HG02678 (cell line): Measurements from ENCODE around the gene ZCCHC7.
"Not testable (repeated sequence)": the region's sequence is repeated elsewhere in the genome, so short reads cannot be mapped to it uniquely, and the experiment has no call there.

Experiments
- ATAC-seq: cut with Tn5 transposase; IDR thresholded peaks from one replicate; pipeline ENCODE4 v1.9.1; 2021; ENCODE audit warnings: mild to moderate bottlenecking, moderate library complexity; ENCODE audit not compliant: unreplicated experiment

ZCCHC7 gene

GRCh38 chr9:37167456-37168047 lies 47.2 kb downstream of the ZCCHC7 start:
- no peak for ATAC-seq

DNA sequence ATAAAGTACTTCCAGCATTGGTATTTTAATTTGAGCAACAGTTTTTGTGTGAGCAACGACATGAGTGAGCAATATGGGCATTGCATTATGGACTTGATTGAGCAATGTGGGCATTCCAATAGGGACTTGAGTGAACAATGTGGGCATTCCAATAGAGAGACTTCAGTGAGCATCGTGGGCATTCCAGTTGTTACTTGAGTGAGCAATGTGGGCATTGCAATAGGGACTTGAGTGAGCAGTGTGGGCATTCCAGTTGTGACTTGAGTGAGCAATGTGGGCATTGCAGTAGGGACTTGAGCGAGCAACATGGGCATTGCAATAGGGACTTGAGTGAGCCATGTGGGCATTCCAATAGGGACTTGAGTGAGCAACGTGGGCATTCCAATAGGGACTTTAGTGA lies 52.2 kb downstream of the ZCCHC7 start:
- ATAC-seq = no peak

- ATAC-seq = no peak
Observed at GRCh38 chr9:37174247-37174646, 53.9 kb downstream of the ZCCHC7 start.

- no peak for ATAC-seq
Observed at GRCh38 chr9:37178742-37179141, 58.4 kb downstream of the ZCCHC7 start.

GRCh38 chr9:37179576-37179975 lies 59.2 kb downstream of the ZCCHC7 start:
- ATAC-seq = no peak

- ATAC-seq = no peak
Observed at GRCh38 chr9:37180138-37180537, 59.8 kb downstream of the ZCCHC7 start.

- ATAC-seq = no peak
Observed at GRCh38 chr9:37182718-37183117, 62.3 kb downstream of the ZCCHC7 start.

- ATAC-seq = no peak
Observed at GRCh38 chr9:37184905-37185867, 64.8 kb downstream of the ZCCHC7 start.

DNA sequence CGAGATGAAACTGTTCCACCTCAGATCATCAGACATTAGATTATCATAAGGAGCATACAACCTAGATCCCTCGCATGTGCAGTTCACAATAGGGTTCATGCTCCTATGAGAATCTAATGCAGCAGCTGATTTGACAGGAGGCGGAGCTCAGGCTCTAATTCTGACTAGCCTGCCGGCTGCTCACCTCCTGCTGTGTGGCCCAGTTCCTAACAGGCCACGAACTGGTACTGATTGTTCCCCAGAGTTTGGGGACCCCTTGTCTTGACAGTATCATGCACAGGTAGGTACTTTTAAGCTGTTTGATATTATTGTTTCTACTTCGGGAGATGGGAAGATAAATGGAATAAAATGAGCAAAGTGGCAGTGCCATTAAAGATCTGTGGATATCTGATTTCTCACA lies 66.9 kb downstream of the ZCCHC7 start:
- ATAC-seq = peak; percentile 68

- ATAC-seq = peak; percentile 82
Observed at GRCh38 chr9:37187713-37188439, 67.5 kb downstream of the ZCCHC7 start.

DNA sequence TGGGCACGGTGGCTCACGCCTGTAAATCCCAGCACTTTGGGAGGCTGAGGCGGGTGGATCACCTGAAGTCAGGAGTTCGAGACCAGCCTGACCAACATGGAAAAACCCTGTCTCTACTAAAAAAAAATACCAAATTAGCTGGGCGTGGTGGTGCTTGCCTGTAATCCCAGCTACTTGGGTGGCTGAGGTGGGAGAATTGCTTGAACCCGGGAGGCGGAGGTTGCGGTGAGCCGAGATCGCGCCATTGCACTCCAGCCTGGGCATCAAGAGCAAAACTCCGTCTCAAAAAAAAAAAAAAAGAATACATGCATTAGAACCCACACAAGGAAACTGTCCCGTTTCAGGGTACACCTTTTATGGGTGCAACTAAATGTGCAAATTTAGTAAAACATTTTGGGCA lies 70.4 kb downstream of the ZCCHC7 start:
- not testable (repeated sequence) for ATAC-seq

GRCh38 chr9:37191403-37192089 lies 71.2 kb downstream of the ZCCHC7 start:
- no peak for ATAC-seq

DNA sequence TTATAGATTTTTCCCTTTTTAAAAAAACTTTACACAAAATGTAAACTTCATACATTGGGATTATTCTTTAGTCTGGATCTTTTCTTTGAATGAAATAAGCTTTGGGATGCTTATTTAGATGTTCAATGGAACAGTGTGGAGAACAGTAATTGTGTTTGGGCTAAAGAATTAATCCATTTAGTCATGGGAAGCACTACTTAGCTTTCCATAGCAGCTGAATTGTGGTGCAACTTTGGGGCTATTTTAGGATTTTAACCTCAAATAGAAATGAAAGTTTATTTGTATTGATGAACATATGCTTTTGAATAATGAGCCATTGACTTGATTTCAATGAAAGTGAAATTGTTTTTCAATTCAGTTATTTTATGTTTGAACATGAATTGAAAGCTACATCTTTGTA lies 72.4 kb downstream of the ZCCHC7 start:
- no peak for ATAC-seq

GRCh38 chr9:37197158-37198038 lies 77.0 kb downstream of the ZCCHC7 start:
- ATAC-seq = peak; percentile 56

DNA sequence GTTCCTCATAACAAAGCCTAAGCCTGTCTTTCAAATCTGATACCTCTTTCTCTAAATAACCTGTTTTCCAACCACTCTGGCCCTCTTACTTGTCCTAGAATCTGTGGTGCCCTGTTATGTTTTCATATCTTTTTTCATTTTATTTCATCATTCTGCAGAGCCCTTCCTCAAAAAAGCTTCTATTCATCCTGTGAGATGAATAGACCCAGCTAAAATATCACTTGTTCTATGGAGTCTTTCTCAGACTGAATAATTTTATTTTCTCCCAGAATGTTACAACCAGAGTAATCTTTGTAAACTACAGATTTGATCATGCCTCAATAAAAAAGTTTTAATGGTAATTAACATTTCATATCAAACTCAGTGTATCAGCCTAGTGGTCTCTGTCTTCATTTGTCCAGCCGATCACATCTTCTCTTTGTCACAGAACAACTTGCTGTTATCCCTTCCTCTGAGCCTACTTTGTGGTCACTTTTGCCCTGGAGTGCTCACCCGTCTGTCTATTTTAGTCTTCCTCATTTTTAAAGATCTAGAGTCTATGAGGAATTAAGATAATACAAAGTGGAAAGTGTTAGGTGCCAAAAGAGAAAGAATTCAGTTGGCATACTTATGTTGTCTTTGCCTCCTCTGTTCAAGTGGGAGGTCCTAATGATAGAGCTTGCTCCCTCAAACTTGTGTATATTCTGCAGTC lies 77.8 kb downstream of the ZCCHC7 start:
- ATAC-seq = peak; percentile 8

- ATAC-seq = peak; percentile 42
Observed at GRCh38 chr9:37198831-37199230, 78.5 kb downstream of the ZCCHC7 start.

GRCh38 chr9:37200433-37201005 lies 80.1 kb downstream of the ZCCHC7 start:
- no peak for ATAC-seq

- ATAC-seq = no peak
Observed at GRCh38 chr9:37201581-37201980, 81.2 kb downstream of the ZCCHC7 start.

DNA sequence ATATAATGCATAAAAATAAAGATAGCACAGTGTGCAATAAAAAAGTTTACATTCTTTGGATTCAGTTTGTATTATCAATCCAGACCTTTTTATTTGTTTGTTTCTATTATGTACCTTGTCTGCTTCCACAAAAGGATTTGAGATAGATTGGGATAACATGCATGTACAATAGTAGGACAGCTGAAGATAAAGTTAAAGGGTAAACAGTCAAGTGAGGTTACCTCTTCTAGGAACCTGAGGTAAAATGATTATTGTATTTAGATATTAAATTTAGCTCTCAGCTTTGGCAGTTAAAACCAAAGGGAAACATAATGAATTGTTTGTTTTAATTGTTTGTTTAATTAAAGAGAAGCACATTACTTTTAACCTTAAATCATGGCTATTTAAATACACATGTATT lies 81.7 kb downstream of the ZCCHC7 start:
- ATAC-seq = no peak
